H1 (cell line): ENCODE results near the gene NAMPT. TPM values are rescaled to one million over a fixed set of nuclear protein-coding genes. Genes with fewer than 3 reads are reported as not detected.
A peak's percentile ranks its signal among the peaks of the same experiment; 100 is the strongest.

Experiments
- CTCF ChIA-PET: fragments of 300-600 bp; sonication (Branson Sonifier 250); formaldehyde crosslinking; loops from one replicate; lab custom pipeline; 2021; ENCODE audit not compliant: partially characterized antibody; lab: Charles Lee
- POLR2A ChIA-PET: fragments of 300-600 bp; sonication (Branson Sonifier 250); formaldehyde crosslinking; loops from one replicate; lab custom pipeline; 2021; ENCODE audit warnings: inconsistent platforms; ENCODE audit not compliant: partially characterized antibody; lab: Charles Lee
- DNase-seq, 2 experiments: peaks; one replicate each; pipeline versions ENCODE4 v3.0.0 to v3.0.0-alpha.2; 2010 to 2022; ENCODE audit warnings: low spot score in 2 of 2, low read depth in 1 of 2, mixed read lengths in 1 of 2
- FAIRE-seq: peaks from 2 replicates; lab custom pipeline; 2011; peaks lifted over from hg19 to GRCh38; lab: Jason Lieb, UNC
- H2AFZ ChIP-seq: 2 replicates; pipeline ENCODE4 v1.8.1; 2012; ENCODE audit warnings: low read length, inconsistent platforms
- H2AK5ac ChIP-seq: 2 replicates; pipeline ENCODE4 v1.6.1; 2013; ENCODE audit warnings: low read depth, low read length
- H2BK120ac ChIP-seq: replicated peaks from 2 replicates; pipeline ENCODE3; 2013; ENCODE audit warnings: low read depth, low read length, inconsistent platforms
- H2BK12ac ChIP-seq: 2 replicates; pipeline ENCODE4 v1.6.1; 2013; ENCODE audit warnings: low read depth, low read length
- H2BK15ac ChIP-seq: 2 replicates; pipeline ENCODE4 v1.6.1; 2013; ENCODE audit warnings: low read length
- H2BK20ac ChIP-seq: 2 replicates; pipeline ENCODE4 v1.6.1; 2013; ENCODE audit warnings: low read length
- H2BK5ac ChIP-seq: 2 replicates; pipeline ENCODE4 v1.6.1; 2013; ENCODE audit warnings: low read depth, low read length
- H3K14ac ChIP-seq: 2 replicates; pipeline ENCODE4 v1.6.1; 2013; ENCODE audit warnings: inconsistent platforms; ENCODE audit not compliant: insufficient read length
- H3K18ac ChIP-seq: 2 replicates; pipeline ENCODE4 v1.6.1; 2013; ENCODE audit warnings: low read length; ENCODE audit errors: extremely low read depth
- H3K23ac ChIP-seq: 2 replicates; pipeline ENCODE4 v1.6.1; 2013; ENCODE audit warnings: inconsistent platforms; ENCODE audit not compliant: insufficient read length
- H3K23me2 ChIP-seq: 2 replicates; pipeline ENCODE4 v1.6.1; 2013; ENCODE audit warnings: low read depth, low read length
- H3K27ac ChIP-seq: 2 replicates; pipeline ENCODE4 v1.6.1; 2011; ENCODE audit warnings: low read depth, low read length, inconsistent platforms
- H3K27me3 ChIP-seq, 4 experiments: replicated peaks in 1 of 4; 1 replicate in 1 of 4; 2 replicates in 3 of 4; pipeline versions ENCODE4 v1.6.1 to v1.8.1; 2011 to 2013; ENCODE audit warnings: low read length in 3 of 4, mild to moderate bottlenecking in 3 of 4, inconsistent platforms in 2 of 4, mixed read lengths in 2 of 4, moderate library complexity in 1 of 4; ENCODE audit not compliant: control insufficient read depth in 3 of 4, insufficient read depth in 3 of 4; ENCODE audit errors: extremely low read depth in 1 of 4
- H3K36me3 ChIP-seq, 4 experiments: 2 replicates each; pipeline versions ENCODE4 v1.6.1 to v1.8.1; 2011 to 2013; ENCODE audit warnings: mild to moderate bottlenecking in 4 of 4, low read length in 3 of 4, moderate library complexity in 2 of 4, control low read depth in 1 of 4, inconsistent platforms in 1 of 4; ENCODE audit not compliant: insufficient read depth in 4 of 4, control insufficient read depth in 2 of 4
- H3K4ac ChIP-seq: replicated peaks from 2 replicates; pipeline ENCODE3; 2013; ENCODE audit warnings: low read length, low read depth, mixed read lengths, inconsistent platforms; ENCODE audit not compliant: insufficient read length
- H3K4me1 ChIP-seq, 4 experiments: replicated peaks in 1 of 4; 1 replicate in 1 of 4; 2 replicates in 3 of 4; pipeline versions ENCODE4 v1.6.1 to v1.8.1; 2011 to 2013; ENCODE audit warnings: low read length in 3 of 4, inconsistent platforms in 2 of 4, mixed read lengths in 1 of 4; ENCODE audit not compliant: insufficient read depth in 4 of 4, control insufficient read depth in 3 of 4
- H3K4me2 ChIP-seq, 2 experiments: 2 replicates each; pipeline versions ENCODE4 v1.6.1 to v1.8.1; 2011 to 2013; ENCODE audit warnings: low read depth in 2 of 2, low read length in 2 of 2, control low read depth in 1 of 2, inconsistent platforms in 1 of 2, mild to moderate bottlenecking in 1 of 2; ENCODE audit not compliant: insufficient read depth in 1 of 2
- H3K4me3 ChIP-seq, 4 experiments: fragments of 200-600, 300-600 bp in 1 of 4; sonication (generic), shearing (Covaris generic), sonication (Bioruptor Twin) in 1 of 4; 2 replicates each; pipeline versions ENCODE4 v1.5.1 to v1.8.1; 2011 to 2016; ENCODE audit warnings: low read length in 4 of 4, low read depth in 3 of 4, control low read depth in 2 of 4, inconsistent platforms in 2 of 4, mild to moderate bottlenecking in 2 of 4, mixed read lengths in 1 of 4, moderate library complexity in 1 of 4; ENCODE audit not compliant: insufficient read depth in 2 of 4; ENCODE audit errors: extremely low read depth in 1 of 4
- H3K56ac ChIP-seq: replicated peaks from 2 replicates; pipeline ENCODE3; 2013; ENCODE audit warnings: low read depth, mild to moderate bottlenecking, mixed read lengths, low read length, inconsistent platforms; ENCODE audit not compliant: insufficient read length
- H3K79me1 ChIP-seq: 2 replicates; pipeline ENCODE4 v1.6.1; 2013; ENCODE audit warnings: low read depth, low read length, control low read depth
- H3K79me2 ChIP-seq, 2 experiments: 2 replicates each; pipeline versions ENCODE4 v1.6.1 to v1.8.1; 2012 to 2013; ENCODE audit warnings: low read length in 2 of 2, mild to moderate bottlenecking in 2 of 2, inconsistent platforms in 1 of 2; ENCODE audit not compliant: insufficient read depth in 2 of 2, control insufficient read depth in 1 of 2
- H3K9ac ChIP-seq, 4 experiments: replicated peaks in 1 of 4; 1 replicate in 1 of 4; 2 replicates in 3 of 4; pipeline versions ENCODE4 v1.6.1 to v1.8.1; 2011 to 2013; ENCODE audit warnings: low read depth in 3 of 4, low read length in 3 of 4, control low read depth in 2 of 4, mild to moderate bottlenecking in 2 of 4, moderate library complexity in 2 of 4, inconsistent platforms in 1 of 4; ENCODE audit errors: extremely low read depth in 1 of 4
- H3K9me3 ChIP-seq, 2 experiments: 2 replicates each; pipeline versions ENCODE4 v1.6.1 to v1.8.1; 2012 to 2013; ENCODE audit warnings: mild to moderate bottlenecking in 2 of 2, moderate library complexity in 2 of 2, control low read depth in 1 of 2, inconsistent platforms in 1 of 2, low read depth in 1 of 2, low read length in 1 of 2, mixed read lengths in 1 of 2; ENCODE audit not compliant: insufficient read depth in 2 of 2
- H4K20me1 ChIP-seq, 2 experiments: replicated peaks in 1 of 2; 2 replicates each; pipeline versions ENCODE3 to v1.8.1; 2011 to 2013; ENCODE audit warnings: inconsistent platforms in 2 of 2, low read length in 2 of 2, mild to moderate bottlenecking in 1 of 2; ENCODE audit not compliant: insufficient read depth in 2 of 2, control insufficient read depth in 1 of 2
- H4K5ac ChIP-seq: 2 replicates; pipeline ENCODE4 v1.6.1; 2013; ENCODE audit warnings: low read length, low read depth, mixed read lengths, inconsistent platforms; ENCODE audit not compliant: insufficient read length
- H4K8ac ChIP-seq: 2 replicates; pipeline ENCODE4 v1.8.0; 2013; ENCODE audit warnings: mild to moderate bottlenecking, moderate library complexity, low read length, inconsistent platforms; ENCODE audit not compliant: insufficient read depth; ENCODE audit errors: extremely low read depth
- H4K91ac ChIP-seq: replicated peaks from 2 replicates; pipeline ENCODE3; 2013; ENCODE audit warnings: low read length, mixed read lengths, inconsistent platforms; ENCODE audit not compliant: insufficient read length
- BRCA1 ChIP-seq: IDR thresholded peaks from 2 replicates; pipeline ENCODE4 v1.6.1; 2012; ENCODE audit warnings: low read depth, low read length, improper control_type of control experiment
- FOSL1 ChIP-seq: IDR thresholded peaks from 2 replicates; pipeline ENCODE4 v1.6.1; 2011; ENCODE audit warnings: mild to moderate bottlenecking, low read depth, low read length, moderate library complexity; ENCODE audit not compliant: insufficient read depth
- NANOG ChIP-seq: IDR thresholded peaks from 2 replicates; pipeline ENCODE4 v1.6.1; 2011; ENCODE audit warnings: low read length, low read depth, mild to moderate bottlenecking, inconsistent platforms; ENCODE audit not compliant: insufficient read depth, poor library complexity, severe bottlenecking
- POLR2AphosphoS5 ChIP-seq: IDR thresholded peaks from 2 replicates; pipeline ENCODE4 v1.6.1; 2011; ENCODE audit warnings: low read depth, low read length
- TEAD4 ChIP-seq: IDR thresholded peaks from 2 replicates; pipeline ENCODE4 v1.6.1; 2012; ENCODE audit warnings: low read depth, low read length, inconsistent platforms, mixed read lengths
- WGBS, 2 experiments: shearing (Covaris generic) in 1 of 2; methylation state at CpG; one replicate each; pipeline versions ENCODE4 v1.1.6 to v1.1.7; 2013 to 2015; ENCODE audit warnings: low lambda C conversion rate in 2 of 2, mixed read lengths in 2 of 2, inconsistent platforms in 1 of 2, low coverage in 1 of 2, missing lambda C conversion rate in 1 of 2; ENCODE audit not compliant: insufficient replicate concordance in 2 of 2, insufficient coverage in 1 of 2, insufficient read length in 1 of 2; ENCODE audit errors: extremely low coverage in 1 of 2, missing lambda C conversion rate in 1 of 2; 5-methylcytosine and 5-hydroxymethylcytosine counted together
- polyA plus RNA-seq, 7 experiments: library from polyadenylated mRNA; depleted of rRNA in 3 of 7; stranded (reverse) in 5 of 7; unstranded in 2 of 7; fragments of >200 nt in 5 of 7; fragments of 200-250 nt in 2 of 7; gene quantifications; 1 replicate in 5 of 7; 2 replicates in 1 of 7; 4 replicates in 1 of 7; pipeline versions ENCODE4 v1.2.1 to v1.2.3, GENCODE V29; 2011 to 2013; ENCODE audit warnings: missing spikeins in 2 of 7, mixed read lengths in 2 of 7
- total RNA-seq: library from RNA; stranded (reverse); fragmentation: NEBNext Ultra II Directional; extraction: Animal tissue kit (Norgen Biotek cat#: 25700); gene quantifications from 2 replicates; pipeline ENCODE4 v1.2.1, GENCODE V29; 2021

The NAMPT gene
- total and polyA plus RNA-seq, 2 of the 8 experiments (the other 6 are each of a cell fraction or from before 2014, with no cell fraction given): 15.4 to 95.9 TPM

- Histone ChIP-seq H2AK5ac (no peak overlapping the region), H2BK12ac (0 out of 2 replicates have a peak overlapping the region, but pooled peaks have one; percentile 46), H3K56ac (no peak overlapping the region), H3K79me1 (no peaks in the 10 kb centered on the region), H3K36me3 (no peaks in the 10 kb centered on the region), H3K9me3 (no peaks in the 10 kb centered on the region), H3K9ac (no peak overlapping the region), H4K91ac (no peak overlapping the region), H4K5ac (no peak overlapping the region), H2BK5ac (peak overlapping the region; percentile 55; the same call in 1 of the 2 replicates), H2BK20ac (0 out of 2 replicates have a peak overlapping the region, but pooled peaks have one; percentile 72), H2BK15ac (no peak overlapping the region; the same call in 1 of the 2 replicates), H3K18ac (no peak overlapping the region), H3K4me1 (0 out of 7 replicates have a peak, but pooled peaks cover 0 to 4% (median 0%) of the 10 kb centered on the region in 4 experiments), H4K20me1 (no peaks in the 10 kb centered on the region), H3K14ac (no peak overlapping the region), H3K27me3 (no peaks in the 10 kb centered on the region), H2AFZ (peak overlapping the region; percentile 60), H3K23me2 (no peaks in the 10 kb centered on the region), H3K4me2 (no peak overlapping the region), H3K27ac (no peak overlapping the region), H2BK120ac (no peak overlapping the region), H3K4ac (no peak overlapping the region), H4K8ac (no peak overlapping the region), H3K79me2 (no peaks in the 10 kb centered on the region), H3K23ac (no peak overlapping the region), H3K4me3 (no peak overlapping the region)
- POLR2A ChIA-PET: no interaction called here
- FAIRE-seq (no peak), DNase-seq (no peak)
- 72% methylated on average over 3 of the region's 3 CpGs; no CpG with 5 or more reads in 1 of the 2 experiments for WGBS, 2 experiments
- CTCF ChIA-PET: no interaction called here
- TF ChIP-seq BRCA1 (no peak), POLR2AphosphoS5 (no peak), NANOG (no peak), FOSL1 (no peak), TEAD4 (no peak)
Observed at GRCh38 chr7:106305732-106306131, 20.9 kb upstream of the NAMPT start.
